GM18873 (cell line): Measurements from ENCODE around the gene OR4A16.

Experiments used
- ATAC-seq: cut with Tn5 transposase; IDR thresholded peaks from one replicate; pipeline ENCODE4 v1.9.1; 2021; ENCODE audit warnings: mild to moderate bottlenecking, moderate library complexity, moderate number of reproducible peaks; ENCODE audit not compliant: unreplicated experiment, low FRiP score

OR4A16 gene, protein sequence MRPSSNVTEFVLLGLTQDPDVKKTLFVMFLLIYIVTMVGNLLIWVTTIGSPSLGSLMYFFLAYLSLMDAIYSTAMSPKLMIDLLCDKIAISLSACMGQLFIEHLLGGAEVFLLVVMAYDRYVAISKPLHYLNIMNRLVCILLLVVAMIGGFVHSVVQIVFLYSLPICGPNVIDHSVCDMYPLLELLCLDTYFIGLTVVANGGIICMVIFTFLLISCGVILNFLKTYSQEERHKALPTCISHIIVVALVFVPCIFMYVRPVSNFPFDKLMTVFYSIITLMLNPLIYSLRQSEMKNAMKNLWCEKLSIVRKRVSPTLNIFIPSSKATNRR

DNA sequence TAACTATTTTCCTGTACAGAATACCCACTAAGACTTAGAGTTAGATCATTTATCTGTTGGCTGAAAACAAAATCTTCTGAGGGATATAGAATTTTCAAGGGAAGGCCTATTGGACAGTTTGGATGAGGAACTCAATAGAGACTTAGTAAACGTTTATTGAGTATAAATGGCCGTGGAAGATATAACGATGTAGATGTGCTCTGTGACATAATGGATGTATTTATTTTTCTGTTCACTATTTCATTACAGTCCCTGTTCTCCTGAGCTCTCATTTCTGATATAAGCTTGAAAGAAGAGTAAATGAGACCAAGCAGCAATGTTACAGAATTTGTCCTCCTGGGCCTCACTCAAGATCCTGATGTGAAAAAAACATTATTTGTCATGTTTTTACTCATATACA lies at the start of gene OR4A16:
Gene OR4A16 (plus strand): TSS at position 301 of the 400 bp plus-strand sequence. CDS start 0 bp downstream, at position 301.
- ATAC-seq: no peak

DNA sequence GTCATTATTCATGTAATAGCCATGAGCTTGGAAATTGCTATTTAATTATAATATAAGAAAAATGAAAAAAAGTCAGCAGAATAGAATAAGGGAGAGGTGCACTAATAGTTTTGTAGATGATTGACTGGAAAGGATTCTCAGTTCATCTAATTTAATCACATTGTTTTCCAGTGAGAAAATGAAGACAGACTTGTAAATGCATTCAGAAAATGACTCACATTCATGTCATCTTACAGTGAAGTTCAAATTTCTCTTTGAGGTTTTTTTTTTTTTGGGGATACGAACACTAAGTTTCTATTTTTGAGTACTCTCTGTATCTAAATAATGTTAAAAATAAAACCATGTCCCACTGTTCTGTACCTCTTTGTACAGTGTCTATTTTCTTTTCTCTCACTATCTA lies 18.5 kb upstream of the OR4A16 start:
- ATAC-seq: no peak

DNA sequence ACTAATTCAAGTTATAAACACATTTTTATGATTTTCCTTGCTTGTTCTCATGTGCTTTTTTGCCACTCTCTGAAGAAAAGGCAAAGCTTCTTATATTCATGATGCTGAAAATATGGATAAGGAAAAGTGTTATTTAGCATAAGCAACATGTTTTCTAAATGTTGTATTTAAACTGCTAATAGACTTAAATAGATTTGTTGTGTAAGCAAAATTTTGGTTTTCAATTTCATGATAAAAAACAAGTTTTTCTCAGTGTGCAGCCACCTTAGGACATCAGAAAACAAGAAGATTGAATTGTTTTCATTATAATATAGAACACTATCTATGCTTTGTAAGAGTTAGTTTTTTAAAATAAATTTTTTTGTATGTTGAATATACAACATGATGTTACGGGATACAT lies 2.3 kb downstream of the OR4A16 start:
- no peak for ATAC-seq

DNA sequence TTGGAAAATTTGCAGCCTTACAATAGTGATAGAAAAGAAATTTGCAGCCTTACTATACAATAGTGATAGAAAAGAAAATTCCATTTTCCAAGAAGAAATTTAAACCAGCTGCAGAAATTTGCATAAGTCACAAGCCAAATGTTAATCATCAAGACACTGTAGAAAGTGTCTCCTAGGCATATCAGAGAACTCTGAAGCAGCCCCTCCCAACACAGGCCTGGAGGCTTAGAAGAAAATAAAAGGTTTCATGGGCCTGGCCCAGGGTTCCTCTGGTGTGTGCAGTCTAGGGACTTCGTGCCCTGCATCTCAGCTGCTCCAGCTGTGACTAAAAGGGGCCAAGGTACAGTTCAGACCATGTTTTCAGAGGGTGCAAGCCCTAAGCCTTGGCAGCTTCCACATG lies 6.0 kb downstream of the OR4A16 start:
- no peak for ATAC-seq

DNA sequence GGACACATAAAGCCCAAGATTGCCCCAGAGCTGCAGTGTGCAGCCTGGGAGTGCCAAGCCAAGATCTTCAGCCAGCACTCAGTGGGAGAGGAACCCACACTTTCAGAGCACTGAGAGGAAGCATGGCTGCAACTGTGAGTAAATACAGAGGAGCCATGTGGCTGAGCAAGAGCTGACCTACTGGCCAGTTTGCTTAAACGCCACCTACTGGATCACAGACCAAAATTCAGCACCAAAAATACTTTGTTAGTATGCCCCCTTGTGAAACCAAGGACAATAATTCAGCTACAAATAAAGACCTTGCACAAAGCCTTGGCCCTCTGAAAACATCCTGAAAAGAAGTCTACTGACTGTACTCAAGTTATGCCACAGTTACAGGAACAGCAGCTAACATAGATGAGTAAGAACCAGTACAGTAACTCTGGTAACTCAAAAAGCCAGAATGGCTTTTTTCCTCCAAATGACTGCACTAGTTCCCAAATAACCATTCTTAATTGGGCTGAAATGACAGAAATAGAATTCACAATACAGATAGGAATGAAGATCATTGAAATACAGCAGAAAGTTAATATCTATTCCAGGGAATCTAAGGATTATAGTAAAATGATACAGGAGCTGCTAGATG lies 14.7 kb downstream of the OR4A16 start:
- ATAC-seq: no peak

DNA sequence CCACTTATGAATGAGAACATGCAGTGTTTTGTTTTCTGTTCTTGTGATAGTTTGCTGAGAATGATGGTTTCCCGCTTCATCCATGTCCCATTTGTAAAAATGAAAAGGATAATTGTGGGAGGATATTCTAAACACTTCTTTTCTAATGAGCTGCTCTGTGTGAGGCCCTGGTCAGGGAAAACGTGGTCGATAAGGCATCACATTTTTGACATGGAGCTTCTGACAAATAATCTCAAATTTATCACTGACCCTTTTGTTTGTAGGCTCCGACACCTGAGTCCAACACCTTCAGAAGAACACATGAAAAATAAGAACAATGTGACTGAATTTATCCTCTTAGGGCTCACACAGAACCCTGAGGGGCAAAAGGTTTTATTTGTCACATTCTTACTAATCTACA lies 24.7 kb downstream of the OR4A16 start, which contains the start of gene OR4A15:
Gene OR4A15 (plus strand): TSS at position 301 of the 400 bp plus-strand sequence. CDS start 0 bp downstream, at position 301.
- no peak for ATAC-seq
